Liver (tissue), 3 donors: ENCODE measurements around the gene KIN.

Experiments used
- SP1 ChIP-seq: IDR thresholded peaks from 2 replicates; pipeline ENCODE4 v1.6.1; 2018; ENCODE audit warnings: antibody characterized with exemption, mild to moderate bottlenecking
- TF ChIP-seq, protein P1 (sequence below): fragments of 150-350 bp; IDR thresholded peaks from 2 replicates; pipeline ENCODE4 v1.5.1; 2017; ENCODE audit warnings: improper control_type of control experiment, low read depth, low read length; ENCODE audit not compliant: missing input control
- donor health status: healthy.
- donor health status: healthy.

DNA sequence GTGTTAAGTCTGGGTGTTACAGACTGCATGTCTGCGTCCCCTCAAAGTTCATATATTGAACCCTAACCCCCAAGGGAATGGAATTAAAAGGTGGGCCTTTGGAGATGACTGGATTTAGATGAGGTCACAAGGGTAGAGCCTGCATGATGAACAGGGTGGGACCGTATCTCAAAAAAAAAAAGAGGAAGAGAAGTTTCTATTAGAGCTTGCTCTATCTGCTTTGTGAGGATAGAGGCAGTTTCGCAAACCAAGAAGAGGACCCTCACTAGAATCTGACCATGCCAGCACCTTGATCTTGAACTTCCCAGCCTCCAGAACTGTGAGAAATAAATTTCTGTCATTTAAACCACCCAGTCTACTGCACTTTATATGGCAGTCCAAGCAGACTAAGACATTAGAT is 1.4 kb downstream of the KIN start:
- TF ChIP-seq, protein P1, sequence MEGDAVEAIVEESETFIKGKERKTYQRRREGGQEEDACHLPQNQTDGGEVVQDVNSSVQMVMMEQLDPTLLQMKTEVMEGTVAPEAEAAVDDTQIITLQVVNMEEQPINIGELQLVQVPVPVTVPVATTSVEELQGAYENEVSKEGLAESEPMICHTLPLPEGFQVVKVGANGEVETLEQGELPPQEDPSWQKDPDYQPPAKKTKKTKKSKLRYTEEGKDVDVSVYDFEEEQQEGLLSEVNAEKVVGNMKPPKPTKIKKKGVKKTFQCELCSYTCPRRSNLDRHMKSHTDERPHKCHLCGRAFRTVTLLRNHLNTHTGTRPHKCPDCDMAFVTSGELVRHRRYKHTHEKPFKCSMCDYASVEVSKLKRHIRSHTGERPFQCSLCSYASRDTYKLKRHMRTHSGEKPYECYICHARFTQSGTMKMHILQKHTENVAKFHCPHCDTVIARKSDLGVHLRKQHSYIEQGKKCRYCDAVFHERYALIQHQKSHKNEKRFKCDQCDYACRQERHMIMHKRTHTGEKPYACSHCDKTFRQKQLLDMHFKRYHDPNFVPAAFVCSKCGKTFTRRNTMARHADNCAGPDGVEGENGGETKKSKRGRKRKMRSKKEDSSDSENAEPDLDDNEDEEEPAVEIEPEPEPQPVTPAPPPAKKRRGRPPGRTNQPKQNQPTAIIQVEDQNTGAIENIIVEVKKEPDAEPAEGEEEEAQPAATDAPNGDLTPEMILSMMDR = no peak
- TF ChIP-seq SP1 = no peak
